Stimulated activated CD4-positive, alpha-beta T cell treated with anti-CD3 and anti-CD28 coated beads, Interleukin-2, amount 100 ng/mL, for 4 hours (primary cell): ENCODE results near the gene INTS11.

ENCODE experiments used
- DNase-seq: peaks from one replicate; pipeline ENCODE4 v3.0.0-alpha.2; 2020; ENCODE audit warnings: low read depth

The INTS11 gene

DNA sequence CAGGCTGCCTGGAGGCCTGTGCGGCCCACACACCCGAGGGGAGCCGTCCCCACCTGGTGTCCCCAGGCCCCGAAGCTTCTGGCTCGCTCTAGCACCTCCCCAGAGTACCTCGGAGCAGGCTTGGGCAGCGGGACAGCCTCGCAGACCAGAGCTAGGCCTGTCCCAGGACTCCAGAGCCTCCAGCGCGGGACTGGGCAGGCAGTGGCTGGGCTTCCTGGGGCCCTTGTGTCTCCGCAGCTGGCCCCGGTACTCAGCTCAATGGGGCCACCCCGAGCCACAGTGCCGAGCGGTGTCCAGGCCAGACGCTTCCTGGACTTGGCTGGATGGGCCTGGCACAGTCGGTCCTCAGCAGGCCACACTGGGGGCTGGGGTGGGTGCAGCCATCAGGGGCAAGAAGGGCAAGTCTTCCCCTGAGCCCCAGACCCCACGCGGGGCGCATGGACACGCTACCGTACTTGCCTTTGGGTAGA is 39.3 kb downstream of the INTS11 start:
- DNase-seq: no peak

DNA sequence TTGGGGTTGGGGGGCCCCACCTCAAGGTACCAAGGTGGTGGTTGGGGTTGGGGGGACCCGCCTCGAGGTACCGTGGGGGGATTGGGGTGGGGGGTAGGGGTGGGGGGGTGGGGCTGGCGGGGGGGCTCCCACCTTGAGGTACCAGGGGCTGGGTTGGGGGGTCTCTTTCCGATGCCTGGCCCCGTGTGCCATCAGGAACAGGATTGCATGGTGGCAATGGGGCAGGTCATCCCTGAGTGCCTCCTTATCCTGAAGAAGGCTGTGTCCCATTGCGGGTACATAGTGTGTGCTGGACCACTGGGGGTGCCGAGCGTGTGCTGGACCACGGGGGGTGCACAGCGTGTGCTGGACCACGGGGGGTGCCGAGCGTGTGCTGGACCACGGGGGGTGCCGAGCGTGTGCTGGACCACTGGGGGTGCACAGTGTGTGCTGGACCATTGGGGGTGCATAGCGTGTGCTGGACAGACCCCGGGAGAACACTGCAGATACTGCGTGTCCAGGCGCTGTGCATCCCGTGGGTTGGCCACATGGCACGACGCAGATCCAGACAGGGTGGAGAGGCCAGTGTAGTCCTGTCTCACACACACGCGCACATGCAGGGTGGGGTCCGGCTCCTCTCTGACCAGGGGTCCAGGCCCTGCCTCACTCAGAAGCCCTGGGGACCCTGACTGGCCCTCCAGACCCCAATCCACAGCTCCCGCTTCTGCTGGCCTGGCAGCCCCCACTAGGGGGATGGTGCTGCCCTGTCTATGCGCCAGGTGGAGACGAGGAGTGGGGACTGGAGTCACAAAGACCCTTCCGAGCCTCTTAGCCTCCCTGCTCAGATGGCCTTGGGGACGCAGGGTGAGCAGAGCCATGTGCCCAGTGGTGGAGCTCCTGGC is 40.0 kb downstream of the INTS11 start:
- DNase-seq: no peak

DNA sequence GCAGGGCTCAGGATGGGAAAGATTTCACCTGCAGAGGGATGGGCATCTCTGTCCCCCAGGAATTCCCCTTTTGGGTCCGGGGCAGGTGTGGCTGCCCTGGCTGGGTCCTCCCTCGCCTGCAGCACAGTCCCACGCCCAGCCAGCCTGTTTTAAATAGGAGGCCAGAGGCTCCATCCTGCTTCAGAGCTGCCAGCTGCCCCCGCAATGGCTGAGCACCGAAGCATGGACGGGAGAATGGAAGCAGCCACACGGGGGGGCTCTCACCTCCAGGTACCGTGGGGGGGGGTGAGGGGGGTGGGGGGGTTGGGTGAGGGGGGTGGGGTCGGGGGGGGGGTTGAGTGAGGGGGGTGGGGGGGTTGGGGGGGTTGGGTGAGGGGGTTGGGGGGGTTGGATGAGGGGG is 40.6 kb downstream of the INTS11 start:
- DNase-seq: no peak

DNA sequence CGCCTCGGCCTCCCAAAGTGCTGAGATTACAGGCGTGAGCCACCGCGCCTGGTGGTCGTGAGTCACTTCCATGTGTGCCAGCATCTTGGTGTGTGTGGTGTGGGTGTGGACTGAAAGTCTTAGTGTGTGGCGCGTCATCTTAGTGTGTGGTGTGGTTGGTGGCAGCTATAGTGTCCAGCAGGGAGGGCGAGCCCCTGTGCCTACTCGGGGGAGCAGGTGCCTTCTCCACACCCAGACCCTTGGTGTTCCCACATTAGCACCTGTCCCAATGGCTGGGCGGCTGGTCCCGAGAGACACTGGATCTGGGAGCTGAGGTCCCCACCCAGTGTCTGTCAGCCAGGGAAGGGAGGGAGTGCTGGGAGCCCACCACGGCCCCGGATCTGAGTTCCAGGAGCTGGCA is 41.5 kb downstream of the INTS11 start:
- no peak for DNase-seq

DNA sequence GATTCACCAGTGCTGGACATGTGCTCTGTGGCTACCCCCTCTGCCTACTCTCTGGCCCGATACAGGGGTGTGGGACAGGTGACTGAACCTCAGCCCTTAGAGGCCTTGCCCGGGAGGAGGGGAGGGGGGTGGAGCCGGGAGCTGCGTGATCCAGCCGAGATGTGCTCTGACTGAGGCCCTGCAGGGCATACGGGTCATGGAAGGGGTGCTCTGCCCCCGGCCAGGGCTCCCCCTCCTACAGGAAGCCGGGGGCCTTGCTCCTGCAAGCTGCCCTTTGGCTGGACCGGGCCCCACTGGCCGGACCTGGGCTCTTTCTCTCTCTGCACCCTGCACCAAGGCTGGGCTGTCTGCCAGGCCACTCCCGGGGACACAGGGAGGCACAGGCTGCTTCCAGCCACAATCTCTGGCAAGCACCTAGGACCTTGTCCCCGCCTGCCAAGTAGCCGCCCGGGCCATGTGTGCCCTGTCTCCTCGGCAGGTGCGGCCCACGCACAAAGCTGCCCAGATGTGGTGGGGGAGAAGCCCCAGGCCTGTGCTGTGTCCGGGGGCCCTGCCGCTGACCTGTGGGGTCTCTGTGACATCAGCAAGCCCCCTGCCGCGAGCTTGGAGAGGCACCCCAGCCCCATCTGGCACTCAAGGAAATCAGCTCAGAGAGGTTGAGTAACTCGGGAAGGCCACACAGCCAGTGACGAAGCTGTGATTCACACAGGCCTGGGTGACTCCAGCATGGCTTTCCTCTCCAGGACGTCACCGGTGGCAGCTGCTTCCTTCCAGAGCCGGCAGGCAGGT is 42.7 kb downstream of the INTS11 start:
- no peak for DNase-seq

DNA sequence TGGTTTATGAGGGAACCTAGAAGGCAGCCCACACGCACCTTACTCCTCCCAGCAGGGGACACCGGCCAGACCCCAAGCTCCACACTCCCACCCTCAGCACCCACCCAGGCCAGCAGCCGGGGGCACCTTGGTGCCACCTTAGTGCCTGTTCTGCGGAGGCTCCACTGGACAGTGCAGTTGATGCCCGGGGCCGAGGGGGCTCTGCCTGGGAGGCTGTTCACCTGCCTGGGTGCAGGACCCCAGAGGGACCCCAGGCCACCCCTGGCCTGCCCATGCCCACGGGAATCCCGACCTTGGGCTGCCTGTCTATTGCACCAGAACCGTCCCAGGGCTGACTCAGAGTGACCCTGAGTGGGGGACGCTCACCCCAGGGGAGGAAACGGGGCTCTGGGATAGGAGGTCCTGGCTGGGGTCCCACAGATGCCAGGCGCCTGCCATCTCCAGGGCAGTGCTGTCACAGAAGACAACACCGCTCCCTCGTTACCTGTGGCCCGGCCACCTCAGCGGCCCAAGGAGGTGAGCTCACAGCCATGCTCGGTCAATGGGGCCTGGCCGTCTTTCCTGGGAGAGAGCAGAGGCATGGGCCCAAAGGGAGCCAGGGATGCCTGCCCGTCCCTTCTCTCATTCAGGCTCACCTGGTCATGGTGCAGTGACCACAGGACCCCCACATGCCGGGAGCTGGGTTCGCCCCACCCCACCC is 43.5 kb downstream of the INTS11 start:
- DNase-seq: no peak

DNA sequence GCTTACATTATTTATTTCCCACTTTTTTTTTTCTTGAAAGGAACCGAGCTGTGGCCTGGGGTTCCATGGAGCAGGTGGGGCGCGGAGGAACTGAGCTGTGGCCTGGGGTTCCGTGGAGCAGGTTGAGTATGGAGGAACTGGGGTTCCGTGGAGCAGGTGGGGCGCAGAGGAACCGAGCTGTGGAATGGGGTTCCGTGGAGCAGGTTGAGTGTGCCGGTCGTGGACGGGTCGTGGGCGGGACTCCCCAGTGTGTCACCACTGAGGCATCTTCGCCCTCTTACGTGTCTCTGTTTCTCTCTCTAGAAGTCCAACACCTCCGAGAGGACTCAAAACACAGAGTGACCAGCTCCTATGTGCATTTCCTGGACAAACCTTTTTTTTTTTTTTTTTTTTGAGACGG is 45.4 kb downstream of the INTS11 start:
- no peak for DNase-seq

DNA sequence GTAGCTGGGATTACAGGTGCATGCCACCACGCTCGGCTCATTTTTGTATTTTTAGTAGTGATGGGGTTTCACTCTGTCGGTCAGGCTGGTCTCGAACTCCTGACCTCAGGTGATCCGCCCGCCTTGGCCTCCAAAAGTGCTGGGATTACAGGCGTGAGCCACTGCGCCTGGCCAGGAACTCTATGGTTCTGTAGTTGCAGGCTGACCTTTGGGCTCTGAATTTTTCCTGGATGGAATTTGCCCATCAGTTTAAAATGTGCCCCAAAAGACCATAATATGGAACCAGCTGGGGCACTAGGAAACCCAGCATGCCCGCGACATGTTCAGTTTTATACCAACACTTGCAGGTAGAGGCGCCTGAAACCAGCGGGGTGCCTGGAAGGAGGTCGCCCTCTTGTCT is 45.8 kb downstream of the INTS11 start:
- DNase-seq: no peak

DNA sequence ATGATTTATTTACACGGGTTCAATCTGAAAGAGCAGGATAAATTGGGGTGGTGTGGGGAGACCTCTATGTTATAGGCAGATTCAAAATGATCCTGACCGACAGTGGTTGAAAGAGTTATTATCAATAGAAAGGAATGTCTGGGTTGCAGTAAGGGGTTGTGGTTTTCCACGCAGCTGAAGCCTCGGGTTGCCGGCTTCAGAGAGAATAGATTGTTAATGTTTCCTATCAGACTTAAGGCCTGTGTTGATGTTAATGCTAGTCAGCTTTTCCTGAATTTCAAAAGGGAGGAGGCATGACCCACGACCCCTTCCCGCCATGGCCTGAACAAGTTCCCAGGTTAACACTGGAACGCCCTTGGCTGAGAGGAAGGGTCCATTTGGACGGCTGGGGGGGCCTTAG is 48.6 kb downstream of the INTS11 start:
- no peak for DNase-seq

DNA sequence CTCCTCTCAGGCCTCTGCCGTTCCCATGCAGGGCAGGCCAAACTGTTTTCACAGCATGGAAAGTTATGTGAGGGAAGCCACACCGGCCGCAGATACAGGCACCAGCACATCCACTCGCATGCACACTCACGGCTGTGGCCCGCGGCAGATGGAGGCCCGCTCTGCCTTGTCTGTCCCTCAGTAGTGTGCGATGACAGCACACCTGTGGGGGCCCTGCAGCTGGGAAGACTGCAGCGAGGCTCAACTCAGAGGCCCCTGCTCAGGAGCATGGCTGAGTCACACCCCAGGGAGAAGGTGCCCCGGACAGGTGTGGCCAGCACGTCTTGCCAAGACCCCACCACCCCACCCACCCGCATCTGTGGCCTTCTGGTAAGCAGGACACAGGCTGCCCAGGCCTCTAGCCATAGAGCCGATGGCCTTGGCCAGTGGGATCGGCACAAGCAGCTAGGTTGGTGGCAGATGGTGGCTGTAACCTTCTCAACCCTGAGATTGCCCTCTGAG is 49.5 kb downstream of the INTS11 start:
- no peak for DNase-seq

DNA sequence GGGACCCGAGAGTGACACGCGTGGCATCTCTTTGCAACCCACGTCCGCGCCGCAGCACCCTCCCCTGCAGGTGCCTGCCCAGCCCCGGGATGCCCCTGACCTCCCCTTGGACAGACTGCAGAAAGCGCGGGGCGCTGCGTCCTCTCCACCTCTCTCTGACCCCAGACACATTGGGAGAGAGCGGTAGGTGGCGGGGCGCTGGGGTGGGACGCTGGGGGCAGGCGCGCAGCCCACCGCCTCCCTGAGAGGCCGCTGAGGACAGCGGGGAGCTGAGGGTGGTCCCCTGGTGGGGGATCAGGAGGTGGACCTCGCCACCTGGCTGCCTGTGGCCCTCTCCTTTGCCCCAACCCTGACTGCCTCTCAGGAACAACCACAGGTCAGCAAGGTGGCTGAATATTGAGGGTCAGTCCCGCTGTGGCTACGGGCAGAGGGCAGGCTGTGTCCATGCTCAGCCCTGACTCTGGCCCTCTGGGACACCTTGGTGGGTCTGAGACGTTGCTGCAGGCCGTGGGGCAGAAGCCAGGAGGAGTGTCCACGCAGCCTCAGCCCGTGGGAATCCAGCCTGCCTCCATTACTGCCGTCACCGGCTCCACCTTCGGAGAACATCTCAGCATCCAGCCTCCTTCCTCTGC is 50.0 kb downstream of the INTS11 start:
- no peak for DNase-seq

DNA sequence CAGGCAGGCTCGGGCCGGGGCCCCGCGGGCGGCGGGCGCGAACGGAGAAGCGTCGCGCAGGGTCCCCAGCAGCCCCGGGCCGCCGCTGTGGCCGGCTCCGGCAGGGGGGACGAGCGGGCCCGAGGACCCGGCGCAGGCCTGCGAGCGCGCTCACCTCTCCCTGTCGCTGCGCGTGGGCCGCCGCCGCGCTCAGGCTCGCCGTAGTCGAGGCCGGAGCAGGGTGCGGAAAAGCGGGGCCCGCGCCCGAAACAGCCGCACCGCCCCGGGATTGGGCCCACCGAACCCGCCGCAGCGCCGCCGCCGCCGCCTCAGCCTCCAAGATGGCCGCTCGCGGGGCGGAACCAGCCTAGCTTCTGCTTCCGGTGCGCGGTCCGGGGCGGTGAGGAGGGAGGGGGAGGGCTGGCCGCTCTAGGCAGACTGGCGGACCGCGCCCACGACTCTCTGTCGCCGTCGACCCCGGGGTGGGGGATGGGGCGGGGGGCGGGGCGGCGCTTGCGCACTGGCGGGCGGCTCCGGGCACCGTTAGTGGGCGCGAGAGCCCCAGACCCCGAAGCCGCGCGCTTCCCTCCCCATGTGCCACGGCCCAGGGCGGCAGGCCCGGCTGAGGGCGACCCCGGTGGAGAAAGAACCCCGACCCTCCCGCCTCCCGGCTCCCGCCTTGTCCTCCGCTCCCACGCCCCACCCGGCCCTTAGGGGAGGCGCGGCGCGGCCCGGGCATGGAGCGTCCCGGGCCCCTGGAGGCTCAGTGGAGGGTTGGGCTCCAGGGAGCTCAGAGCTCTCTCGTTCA is 50.8 kb downstream of the INTS11 start, which contains the start of gene UBE2J2:
UBE2J2 (minus strand) TSS at position 343 of the 787 bp plus-strand sequence. CDS start 5,862 bp downstream, outside the sequence.
- DNase-seq: peak; percentile 91

DNA sequence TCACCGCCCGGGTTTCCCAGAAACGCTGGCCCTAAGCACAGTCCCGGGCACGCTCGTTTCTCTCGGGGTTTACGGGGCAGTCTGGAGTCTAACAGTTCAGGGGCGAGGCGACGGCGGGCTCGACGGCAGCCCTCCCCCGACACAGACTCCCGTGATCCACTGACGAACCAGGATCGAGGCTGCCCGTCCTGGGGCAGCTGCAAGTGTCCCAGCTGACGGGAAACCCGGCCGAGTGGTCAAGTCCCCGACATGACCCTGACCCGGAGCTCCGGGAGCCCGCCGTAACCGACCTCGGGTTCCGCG is 51.3 kb downstream of the INTS11 start:
- DNase-seq: no peak

DNA sequence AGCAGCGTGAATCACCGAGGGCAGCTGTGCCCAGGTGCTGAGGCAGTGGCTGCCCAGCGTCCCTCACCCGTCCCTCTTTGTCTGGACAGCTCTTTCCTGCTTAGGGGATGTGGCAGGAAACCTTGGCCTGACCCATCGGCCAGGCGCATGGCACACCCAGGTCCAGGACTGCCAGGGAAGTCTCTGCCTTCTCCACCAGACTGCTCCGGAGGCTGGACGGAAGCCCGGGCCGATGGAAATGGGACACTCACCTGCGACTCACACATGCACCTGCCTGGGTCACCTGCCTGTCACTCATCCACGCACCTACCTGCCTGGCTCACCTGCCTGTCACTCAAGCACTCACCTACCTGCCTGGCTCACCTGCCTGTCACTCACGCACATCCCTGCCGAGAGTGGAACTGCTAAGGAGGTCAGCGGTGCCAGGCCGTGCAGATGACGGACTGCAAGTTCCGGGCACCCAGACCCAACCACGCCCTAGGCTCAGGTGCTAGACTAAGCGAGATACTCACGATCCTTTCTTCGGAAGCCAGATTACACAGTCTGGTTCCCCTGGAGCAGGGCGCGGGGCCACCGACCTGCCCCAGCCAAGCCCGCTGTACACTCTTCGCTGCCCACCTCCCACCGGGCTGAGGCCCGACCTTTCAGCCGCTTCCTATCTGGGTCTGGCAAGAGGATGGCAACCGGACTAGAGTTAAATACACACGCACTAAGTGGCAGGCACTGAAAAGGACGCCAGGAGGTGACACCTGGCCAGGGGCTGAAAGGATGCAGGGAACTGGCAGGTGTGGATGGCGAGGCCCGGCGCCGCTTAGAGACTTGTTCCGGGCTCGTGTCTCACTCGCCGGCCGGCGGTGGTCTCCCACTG is 51.9 kb downstream of the INTS11 start:
- no peak for DNase-seq

DNA sequence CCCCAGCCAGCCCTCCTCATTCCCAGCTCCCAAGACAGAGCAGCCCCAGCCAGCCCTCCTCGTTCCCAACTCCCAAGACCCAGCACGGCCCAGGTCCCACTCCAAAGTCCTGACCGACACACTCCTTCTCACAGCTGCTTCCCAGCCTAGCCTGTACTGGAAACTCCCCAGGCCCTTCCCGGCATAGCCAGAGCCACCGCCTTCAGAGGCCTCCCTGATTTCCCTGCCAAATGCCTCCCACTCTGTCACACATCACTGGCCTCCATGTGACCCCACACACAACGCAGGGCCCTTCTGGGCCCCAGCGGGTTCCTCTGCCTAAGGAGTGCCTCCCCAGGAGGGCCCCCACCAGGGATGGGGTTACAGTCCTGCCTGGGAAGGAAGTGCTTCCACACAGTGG is 53.6 kb downstream of the INTS11 start:
- DNase-seq: no peak

DNA sequence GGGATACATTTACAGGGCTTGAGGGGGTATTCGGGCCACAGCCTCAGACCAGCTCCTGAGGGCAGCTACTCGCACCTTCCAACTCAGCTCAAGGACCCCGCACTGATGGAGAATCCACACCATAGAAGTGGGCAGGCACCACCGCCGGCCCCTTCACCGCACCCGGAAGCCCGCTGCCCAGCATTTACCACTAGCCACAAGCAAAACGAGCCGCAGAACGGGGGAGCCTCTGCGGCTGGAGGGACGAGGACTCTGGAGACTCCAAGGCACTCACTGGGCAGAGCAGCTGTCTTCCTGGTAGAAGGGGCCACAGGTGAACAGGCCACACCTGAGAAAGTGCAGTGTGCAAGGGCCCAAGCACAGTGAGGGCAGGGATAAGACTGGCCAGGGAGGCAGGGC is 56.2 kb downstream of the INTS11 start:
- no peak for DNase-seq

DNA sequence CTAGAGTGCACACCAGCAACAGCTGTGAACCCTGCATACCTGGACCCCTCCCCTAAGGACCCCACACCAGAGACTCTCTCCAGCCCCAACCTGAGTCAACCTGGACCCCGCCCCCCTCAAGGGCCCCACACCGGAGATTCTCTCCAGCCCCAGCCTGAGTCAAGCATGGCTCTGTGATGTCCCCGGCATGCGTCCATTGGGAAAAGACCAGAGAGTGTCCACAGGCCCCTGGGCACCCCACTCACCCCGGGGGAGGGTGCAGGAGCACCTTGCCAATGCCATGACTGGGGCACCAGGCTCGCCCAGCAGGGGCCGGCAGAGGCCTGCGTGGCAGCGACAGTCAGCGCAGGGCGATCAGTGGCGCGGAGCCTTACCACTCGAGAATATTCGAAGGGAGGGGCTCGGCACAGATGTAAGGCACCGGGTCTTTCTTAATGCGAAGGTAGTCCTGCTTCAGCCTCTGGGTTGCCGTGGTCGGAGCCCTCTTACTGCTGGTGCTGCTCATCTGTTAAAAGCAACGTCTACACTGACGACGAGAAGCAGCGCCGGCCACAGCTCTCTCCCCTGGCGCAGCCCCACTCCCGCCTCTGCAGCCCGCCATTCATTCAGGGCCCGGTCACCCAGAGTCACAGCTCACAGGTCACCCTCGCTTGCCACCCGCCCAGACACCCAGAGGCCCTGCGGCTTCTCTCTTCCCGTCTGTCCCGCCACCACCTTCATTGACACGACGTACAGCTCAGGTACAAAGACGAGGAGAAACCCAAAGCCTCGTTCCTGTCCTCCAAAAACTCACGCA is 56.8 kb downstream of the INTS11 start:
- DNase-seq: no peak

DNA sequence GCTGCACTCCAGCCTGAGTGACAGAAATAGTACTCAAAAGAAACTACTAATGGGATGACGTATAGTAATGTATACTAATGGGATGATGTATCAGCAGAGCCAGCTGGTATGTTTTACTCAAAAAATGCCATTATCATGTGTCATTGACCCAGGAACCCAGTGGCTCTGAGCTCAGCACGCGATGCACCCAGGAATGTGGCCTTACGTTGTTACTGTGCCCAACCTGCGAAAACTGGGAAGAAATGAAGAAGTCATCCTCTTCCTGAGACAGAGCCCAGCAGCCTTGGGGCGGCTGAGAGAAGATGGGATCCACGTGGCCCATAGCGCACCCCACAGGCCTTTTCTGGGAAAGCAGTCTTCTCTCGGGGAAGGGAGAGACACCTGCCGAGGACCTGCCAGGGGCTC is 59.6 kb downstream of the INTS11 start:
- DNase-seq: no peak

DNA sequence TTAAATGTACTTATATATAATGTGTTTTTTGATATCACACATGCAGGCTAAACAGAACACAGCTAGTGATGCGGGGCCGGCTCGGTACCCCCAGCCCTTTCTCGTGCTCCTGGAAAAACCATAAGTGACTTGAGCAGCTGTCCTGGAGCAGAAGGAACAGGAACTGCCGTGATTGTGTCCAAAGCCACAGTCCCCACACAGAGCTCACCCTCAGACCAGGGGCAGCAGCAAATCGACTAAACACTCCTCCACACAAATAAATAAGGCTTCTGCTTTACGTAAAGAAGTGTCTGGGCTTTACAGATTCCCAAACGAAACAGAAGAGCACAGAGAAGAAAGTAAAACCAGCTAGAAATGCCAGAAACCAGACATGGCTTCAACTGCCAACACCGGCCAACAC is 60.4 kb downstream of the INTS11 start:
- no peak for DNase-seq
